BE2C (cell line): ENCODE data around the gene CERK.

ENCODE experiments used
- DNase-seq: peaks from one replicate; pipeline ENCODE4 v3.0.0-alpha.2; 2020
- H3K27me3 ChIP-seq: fragments of 250-450 bp; sonication (Bioruptor Pico); 2 replicates; pipeline ENCODE4 v1.5.1; 2020; ENCODE audit warnings: mild to moderate bottlenecking
- H3K36me3 ChIP-seq: fragments of 250-450 bp; sonication (Bioruptor Pico); 2 replicates; pipeline ENCODE4 v1.5.1; 2020; ENCODE audit warnings: mild to moderate bottlenecking
- H3K4me1 ChIP-seq: fragments of 250-450 bp; sonication (Bioruptor Pico); 2 replicates; pipeline ENCODE4 v1.5.1; 2020
- H3K4me3 ChIP-seq: 2 replicates; pipeline ENCODE4 v1.5.1; 2011; ENCODE audit warnings: low read depth, low read length
- H3K9me3 ChIP-seq: fragments of 250-450 bp; sonication (Bioruptor Pico); 2 replicates; pipeline ENCODE4 v1.5.1; 2020
- CTCF ChIP-seq: IDR thresholded peaks from 2 replicates; pipeline ENCODE4 v1.5.1; 2012; ENCODE audit warnings: mild to moderate bottlenecking, low read depth, low read length

The CERK gene

GRCh38 chr22:46712288-46712687 lies 25.8 kb downstream of the CERK start:
- DNase-seq: no peak
- no peaks in the 10 kb centered on the region for H3K27me3 ChIP-seq
- H3K36me3 ChIP-seq: peaks cover 74% of the 10 kb centered on the region
- no peak for TF ChIP-seq CTCF
- H3K4me1 ChIP-seq: peaks cover 4% of the 10 kb centered on the region; the same call in 1 of the 2 replicates
- H3K4me3 ChIP-seq: no peak overlapping the region
- no peaks in the 10 kb centered on the region for H3K9me3 ChIP-seq

GRCh38 chr22:46710806-46711205 lies 27.2 kb downstream of the CERK start:
- Histone ChIP-seq H3K27me3 (no peaks in the 10 kb centered on the region), H3K4me1 (peaks cover 4% of the 10 kb centered on the region; the same call in 1 of the 2 replicates), H3K4me3 (no peak overlapping the region), H3K36me3 (peaks cover 80% of the 10 kb centered on the region), H3K9me3 (no peaks in the 10 kb centered on the region)
- no peak for DNase-seq
- TF ChIP-seq CTCF: no peak

- H3K36me3 ChIP-seq: peaks cover 77% of the 10 kb centered on the region
- TF ChIP-seq CTCF: no peak
- H3K27me3 ChIP-seq: no peaks in the 10 kb centered on the region
- no peaks in the 10 kb centered on the region for H3K9me3 ChIP-seq
- H3K4me3 ChIP-seq: no peak overlapping the region
- H3K4me1 ChIP-seq: no peaks in the 10 kb centered on the region
- no peak for DNase-seq
Measured at GRCh38 chr22:46708766-46709330, 29.2 kb downstream of the CERK start.

- TF ChIP-seq CTCF: no peak
- no peak overlapping the region for H3K4me3 ChIP-seq
- DNase-seq: no peak
- H3K4me1 ChIP-seq: no peaks in the 10 kb centered on the region
- no peaks in the 10 kb centered on the region for H3K9me3 ChIP-seq
- H3K36me3 ChIP-seq: peaks cover 80% of the 10 kb centered on the region
- no peaks in the 10 kb centered on the region for H3K27me3 ChIP-seq
Measured at GRCh38 chr22:46707827-46708570, 30.1 kb downstream of the CERK start.

GRCh38 chr22:46707305-46707704 lies 30.7 kb downstream of the CERK start:
- H3K4me1 ChIP-seq: no peaks in the 10 kb centered on the region
- H3K27me3 ChIP-seq: no peaks in the 10 kb centered on the region
- peaks cover 84% of the 10 kb centered on the region for H3K36me3 ChIP-seq
- no peak for TF ChIP-seq CTCF
- no peak overlapping the region for H3K4me3 ChIP-seq
- no peak for DNase-seq
- H3K9me3 ChIP-seq: no peaks in the 10 kb centered on the region

GRCh38 chr22:46706060-46706459 lies 32.0 kb downstream of the CERK start:
- H3K4me3 ChIP-seq: no peak overlapping the region
- H3K4me1 ChIP-seq: no peaks in the 10 kb centered on the region
- H3K36me3 ChIP-seq: peaks cover 80% of the 10 kb centered on the region
- no peak for TF ChIP-seq CTCF
- DNase-seq: no peak
- H3K9me3 ChIP-seq: no peaks in the 10 kb centered on the region
- no peaks in the 10 kb centered on the region for H3K27me3 ChIP-seq
